GM19463 (cell line): ENCODE measurements around the gene UBR3.

Source experiments
- ATAC-seq: cut with Tn5 transposase; IDR thresholded peaks from one replicate; pipeline ENCODE4 v1.9.1; 2021; ENCODE audit warnings: mild to moderate bottlenecking, moderate library complexity; ENCODE audit not compliant: unreplicated experiment

The UBR3 gene

GRCh38 chr2:170038734-170039133, 211.5 kb downstream of the UBR3 start:
- ATAC-seq, result no peak

GRCh38 chr2:170039401-170040172, 212.3 kb downstream of the UBR3 start:
- ATAC-seq, result no peak

- no peak for ATAC-seq
These were observed 217.7 kb downstream of the UBR3 start for GRCh38 chr2:170044751-170045478.

GRCh38 chr2:170047331-170048065, 220.2 kb downstream of the UBR3 start:
- no peak for ATAC-seq

- no peak for ATAC-seq
These were observed 224.9 kb downstream of the UBR3 start for GRCh38 chr2:170052151-170052550.

GRCh38 chr2:170054997-170055396, 227.7 kb downstream of the UBR3 start:
- ATAC-seq, result no peak

- no peak for ATAC-seq
These were observed 229.6 kb downstream of the UBR3 start for GRCh38 chr2:170056900-170057299.

GRCh38 chr2:170063456-170064235, 236.4 kb downstream of the UBR3 start:
- no peak for ATAC-seq

GRCh38 chr2:170070778-170071177, 243.5 kb downstream of the UBR3 start:
- no peak for ATAC-seq

- no peak for ATAC-seq
These were observed 246.0 kb downstream of the UBR3 start for GRCh38 chr2:170073288-170073687.

- no peak for ATAC-seq
These were observed 248.9 kb downstream of the UBR3 start for GRCh38 chr2:170076189-170076588.

GRCh38 chr2:170077830-170078569, 250.7 kb downstream of the UBR3 start:
- no peak for ATAC-seq

- no peak for ATAC-seq
These were observed 257.7 kb downstream of the UBR3 start for GRCh38 chr2:170084820-170085491.

- ATAC-seq, result no peak
These were observed 258.9 kb downstream of the UBR3 start for GRCh38 chr2:170086117-170086688.

- ATAC-seq, result no peak
These were observed 259.6 kb downstream of the UBR3 start for GRCh38 chr2:170086751-170087412.

GRCh38 chr2:170087413-170087793, 260.1 kb downstream of the UBR3 start:
- no peak for ATAC-seq

- no peak for ATAC-seq
These were observed 261.5 kb downstream of the UBR3 start for GRCh38 chr2:170088776-170089175.

GRCh38 chr2:170090229-170090628, 263.0 kb downstream of the UBR3 start:
- ATAC-seq, result no peak

- ATAC-seq, result no peak
These were observed 264.2 kb downstream of the UBR3 start for GRCh38 chr2:170091436-170091835.
